HAP-1 (cell line): ENCODE data around the gene ADH1A.
"Not testable (repeated sequence)": the region's sequence is repeated elsewhere in the genome, so short reads cannot be mapped to it uniquely, and the experiment has no call there.

Experiments
- DNase-seq, 2 experiments: peaks; one replicate each; pipeline ENCODE4 v3.0.0-alpha.2; 2016 to 2020; ENCODE audit warnings: low spot score in 2 of 2
- H3K27me3 ChIP-seq: fragments of 250-450 bp; sonication (Bioruptor Pico); 2 replicates; pipeline ENCODE4 v1.5.1; 2020; ENCODE audit warnings: low read depth, mild to moderate bottlenecking, moderate library complexity
- H3K36me3 ChIP-seq: fragments of 250-450 bp; sonication (Bioruptor Pico); replicated peaks from 2 replicates; pipeline ENCODE4 v1.5.1; 2020; ENCODE audit warnings: mild to moderate bottlenecking
- H3K4me1 ChIP-seq: fragments of 250-450 bp; sonication (Bioruptor Pico); 2 replicates; pipeline ENCODE4 v1.5.1; 2020; ENCODE audit warnings: mild to moderate bottlenecking
- H3K4me3 ChIP-seq: fragments of 250-450 bp; sonication (Bioruptor Pico); 2 replicates; pipeline ENCODE4 v1.5.1; 2020; ENCODE audit warnings: mild to moderate bottlenecking, moderate library complexity
- H3K9me3 ChIP-seq: fragments of 250-450 bp; sonication (Bioruptor Pico); 2 replicates; pipeline ENCODE4 v1.5.1; 2020; ENCODE audit warnings: mild to moderate bottlenecking, moderate library complexity
- in situ Hi-C: fragments of 300-500 bp; cut with MboI; formaldehyde crosslinking; loops from 3 replicates; pipeline ENCODE4 v1.14.3; 2020; ENCODE audit warnings: low sequenced_read_pairs, inconsistent platforms, mixed read lengths

ADH1A gene

GRCh38 chr4:99252746-99253145 is 38.0 kb downstream of the ADH1A start:
- no peaks in the 10 kb centered on the region for H3K9me3 ChIP-seq
- no peaks in the 10 kb centered on the region for H3K4me1 ChIP-seq
- in situ Hi-C loops: no loop called here
- no peaks in the 10 kb centered on the region; the same call in 1 of the 2 replicates for H3K27me3 ChIP-seq
- no peak overlapping the region for H3K4me3 ChIP-seq
- no peaks in the 10 kb centered on the region for H3K36me3 ChIP-seq
- DNase-seq: no peak

GRCh38 chr4:99248714-99249113 is 42.1 kb downstream of the ADH1A start:
- H3K4me1 ChIP-seq: no peaks in the 10 kb centered on the region
- no peaks in the 10 kb centered on the region for H3K27me3 ChIP-seq
- in situ Hi-C loops: no loop called here
- DNase-seq: no peak
- no peaks in the 10 kb centered on the region for H3K9me3 ChIP-seq
- H3K4me3 ChIP-seq: no peak overlapping the region
- no peaks in the 10 kb centered on the region for H3K36me3 ChIP-seq

GRCh38 chr4:99235955-99236354 is 54.8 kb downstream of the ADH1A start:
- no peak for DNase-seq
- no peaks in the 10 kb centered on the region for H3K27me3 ChIP-seq
- H3K9me3 ChIP-seq: no peaks in the 10 kb centered on the region
- in situ Hi-C loops: no loop called here
- H3K36me3 ChIP-seq: no peaks in the 10 kb centered on the region
- H3K4me3 ChIP-seq: no peak overlapping the region
- H3K4me1 ChIP-seq: no peaks in the 10 kb centered on the region

GRCh38 chr4:99234331-99235010 is 56.3 kb downstream of the ADH1A start:
- in situ Hi-C loops: no loop called here
- DNase-seq: no peak
- no peaks in the 10 kb centered on the region for H3K27me3 ChIP-seq
- no peak overlapping the region for H3K4me3 ChIP-seq
- H3K4me1 ChIP-seq: no peaks in the 10 kb centered on the region
- no peaks in the 10 kb centered on the region for H3K9me3 ChIP-seq
- no peaks in the 10 kb centered on the region for H3K36me3 ChIP-seq

- H3K36me3 ChIP-seq, H3K4me3 ChIP-seq, H3K9me3 ChIP-seq, DNase-seq, H3K4me1 ChIP-seq, H3K27me3 ChIP-seq, in situ Hi-C loops: not testable (repeated sequence)
Measured at GRCh38 chr4:99233397-99233796, 57.4 kb downstream of the ADH1A start.

- in situ Hi-C loops, H3K4me3 ChIP-seq, H3K27me3 ChIP-seq, H3K36me3 ChIP-seq, DNase-seq, H3K4me1 ChIP-seq, H3K9me3 ChIP-seq: not testable (repeated sequence)
Measured at GRCh38 chr4:99228706-99229105, 62.1 kb downstream of the ADH1A start.

- H3K4me1 ChIP-seq, H3K4me3 ChIP-seq, H3K27me3 ChIP-seq, H3K9me3 ChIP-seq, H3K36me3 ChIP-seq, in situ Hi-C loops, DNase-seq: not testable (repeated sequence)
Measured at GRCh38 chr4:99227646-99228045, 63.1 kb downstream of the ADH1A start.
